ENCODE measurements around the gene KCNS3. TPM values are rescaled to one million over a fixed set of nuclear protein-coding genes. Genes with fewer than 3 reads are reported as not detected.
"Not testable (repeated sequence)": the region's sequence is repeated elsewhere in the genome, so short reads cannot be mapped to it uniquely, and the experiment has no call there.

The KCNS3 gene
- total and polyA plus RNA-seq, 2 donors (not counting 1 experiment from before 2014, with no cell fraction given) = 3.0 to 6.3 TPM

- Histone ChIP-seq H3K9me3 (ENCODE audit: control insufficient read depth, insufficient read depth, low read depth, low read length) (no peaks in the 10 kb centered on the region), H3K4me1 (ENCODE audit: control insufficient read depth, extremely low read depth, insufficient read depth, low read length) (no peaks in the 10 kb centered on the region), H3K4me2 (ENCODE audit: extremely low read depth, insufficient read depth, low read length) (no peak overlapping the region), H2AFZ (ENCODE audit: low read length) (no peak overlapping the region), H3K79me2 (ENCODE audit: control insufficient read depth, insufficient read depth, low read length) (no peaks in the 10 kb centered on the region), H3K27ac (ENCODE audit: insufficient read depth, low read length) (no peak overlapping the region), H3K4me3 (replicated peaks in 1 of 4; ENCODE audit: control extremely low read depth in 1 of 4, insufficient read depth in 1 of 4, low read depth in 3 of 4, low read length in 4 of 4) (no peak overlapping the region), H3K27me3 (ENCODE audit: control insufficient read depth, insufficient read depth, low read length) (no peaks in the 10 kb centered on the region), H4K20me1 (ENCODE audit: control insufficient read depth, extremely low read depth, insufficient read depth, low read length) (no peaks in the 10 kb centered on the region), H3K9ac (ENCODE audit: insufficient read depth, low read length) (no peak overlapping the region), H3K36me3 (ENCODE audit: control insufficient read depth, insufficient read depth, low read length) (no peaks in the 10 kb centered on the region)
- TF ChIP-seq CTCF (conservative IDR thresholded peaks at IDR 0.05 in 1 of 2, IDR thresholded peaks at IDR 0.05 in 1 of 2; ENCODE audit: low read depth in 1 of 2, low read length in 2 of 2) (no peak), EZH2 (IDR thresholded peaks at IDR 0.05; ENCODE audit: low read length, missing control alignments) (no peak)
- DNase-seq (ENCODE audit: low read depth in 2 of 2) = peak in 1 of 2 donors; percentile 36
Measured at GRCh38 chr2:17962876-17963275, 84.4 kb downstream of the KCNS3 start.

DNA sequence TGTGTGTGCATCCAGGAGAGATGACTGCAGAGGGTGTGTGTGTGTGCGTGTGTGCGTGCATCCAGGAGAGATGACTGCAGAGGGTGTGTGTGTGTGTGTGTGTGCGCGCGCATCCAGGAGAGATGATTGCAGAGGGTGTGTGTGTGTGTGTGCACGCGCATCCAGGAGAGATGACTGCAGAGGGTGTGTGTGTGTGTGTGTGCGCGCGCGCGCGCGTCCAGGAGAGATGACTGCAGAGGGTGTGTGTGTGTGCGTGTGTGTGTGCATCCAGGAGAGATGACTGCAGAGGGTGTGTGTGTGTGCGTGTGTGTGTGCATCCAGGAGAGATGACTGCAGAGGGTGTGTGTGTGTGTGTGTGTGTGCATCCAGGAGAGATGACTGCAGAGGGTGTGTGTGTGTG lies 85.1 kb downstream of the KCNS3 start:
- H3K4me1 ChIP-seq (ENCODE audit: control insufficient read depth, extremely low read depth, insufficient read depth, low read length); H3K4me3 ChIP-seq (replicated peaks in 1 of 4; ENCODE audit: control extremely low read depth in 1 of 4, insufficient read depth in 1 of 4, low read depth in 3 of 4, low read length in 4 of 4); H3K79me2 ChIP-seq (ENCODE audit: control insufficient read depth, insufficient read depth, low read length); H3K4me2 ChIP-seq (ENCODE audit: extremely low read depth, insufficient read depth, low read length); H3K36me3 ChIP-seq (ENCODE audit: control insufficient read depth, insufficient read depth, low read length); H3K27me3 ChIP-seq (ENCODE audit: control insufficient read depth, insufficient read depth, low read length); DNase-seq (ENCODE audit: low read depth in 2 of 2); H4K20me1 ChIP-seq (ENCODE audit: control insufficient read depth, extremely low read depth, insufficient read depth, low read length); H2AFZ ChIP-seq (ENCODE audit: low read length); H3K9me3 ChIP-seq (ENCODE audit: control insufficient read depth, insufficient read depth, low read depth, low read length); H3K9ac ChIP-seq (ENCODE audit: insufficient read depth, low read length); H3K27ac ChIP-seq (ENCODE audit: insufficient read depth, low read length): not testable (repeated sequence)

DNA sequence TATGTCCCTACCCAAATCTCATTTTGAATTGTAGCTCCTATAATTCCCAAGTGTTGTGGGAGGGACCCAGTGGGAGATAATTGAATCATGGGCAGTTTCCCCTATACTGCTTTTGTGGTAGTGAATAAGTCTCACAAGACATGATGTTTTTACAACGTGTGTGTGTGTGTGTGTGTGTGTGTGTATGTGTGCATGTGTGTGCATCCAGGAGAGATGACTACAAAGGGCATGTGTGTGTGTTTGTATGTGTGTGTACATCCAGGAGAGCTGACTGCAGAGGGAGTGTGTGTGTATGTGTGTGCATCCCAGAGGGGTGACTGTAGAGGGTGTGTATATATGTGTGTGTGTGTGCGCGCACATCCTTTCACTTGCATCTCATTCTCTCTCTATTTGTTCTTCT lies 86.7 kb downstream of the KCNS3 start:
- Histone ChIP-seq H3K4me1 (ENCODE audit: control insufficient read depth, extremely low read depth, insufficient read depth, low read length) (no peaks in the 10 kb centered on the region), H3K79me2 (ENCODE audit: control insufficient read depth, insufficient read depth, low read length) (no peaks in the 10 kb centered on the region), H4K20me1 (ENCODE audit: control insufficient read depth, extremely low read depth, insufficient read depth, low read length) (no peaks in the 10 kb centered on the region), H3K27ac (ENCODE audit: insufficient read depth, low read length) (no peak overlapping the region), H3K27me3 (ENCODE audit: control insufficient read depth, insufficient read depth, low read length) (no peaks in the 10 kb centered on the region), H3K36me3 (ENCODE audit: control insufficient read depth, insufficient read depth, low read length) (no peaks in the 10 kb centered on the region), H3K4me2 (ENCODE audit: extremely low read depth, insufficient read depth, low read length) (no peak overlapping the region), H3K4me3 (replicated peaks in 1 of 4; ENCODE audit: control extremely low read depth in 1 of 4, insufficient read depth in 1 of 4, low read depth in 3 of 4, low read length in 4 of 4) (no peak overlapping the region), H3K9ac (ENCODE audit: insufficient read depth, low read length) (no peak overlapping the region), H2AFZ (ENCODE audit: low read length) (no peak overlapping the region), H3K9me3 (ENCODE audit: control insufficient read depth, insufficient read depth, low read depth, low read length) (no peaks in the 10 kb centered on the region)
- DNase-seq (ENCODE audit: low read depth in 2 of 2) = no peak
- TF ChIP-seq EZH2 (IDR thresholded peaks at IDR 0.05; ENCODE audit: low read length, missing control alignments) (no peak), CTCF (conservative IDR thresholded peaks at IDR 0.05 in 1 of 2, IDR thresholded peaks at IDR 0.05 in 1 of 2; ENCODE audit: low read depth in 1 of 2, low read length in 2 of 2) (no peak)
